IMR-90 (cell line): ENCODE results near the gene PPP3CA. TPM values are rescaled to one million over a fixed set of nuclear protein-coding genes. Genes with fewer than 3 reads are reported as not detected.

Experiments
- ATAC-seq: fragments of 200-7000 bp; cut with Tn5 transposase; 2 replicates; pipeline ENCODE4 v1.9.1; 2020; ENCODE audit warnings: low read depth, mild to moderate bottlenecking, moderate library complexity
- BruUV-seq: library from RNA; stranded (reverse); fragments of 400-500 nt; replicated peaks from 2 replicates; lab custom pipeline; 2021; lab: Mats Ljungman, UMichigan
- CTCF ChIA-PET: fragments of 300-600 bp; formaldehyde crosslinking; extraction: SDS; loops from one replicate; lab custom pipeline; 2021; ENCODE audit warnings: antibody characterized with exemption; lab: Yijun Ruan, JAX
- POLR2A ChIA-PET: fragments of 300-600 bp; sonication (Branson Sonifier 250); formaldehyde crosslinking; loops from one replicate; lab custom pipeline; 2022; ENCODE audit warnings: antibody characterized with exemption; ENCODE audit not compliant: unreplicated experiment; lab: Charles Lee
- DNase-seq: peaks from one replicate; pipeline ENCODE4 v3.0.0; 2013
- H2AFZ ChIP-seq: replicated peaks from 2 replicates; pipeline ENCODE3; 2013; ENCODE audit warnings: low read length, mild to moderate bottlenecking; ENCODE audit not compliant: poor library complexity
- H2AK5ac ChIP-seq: 2 replicates; pipeline ENCODE4 v1.6.1; 2013; ENCODE audit warnings: low read depth, low read length, inconsistent platforms
- H2AK9ac ChIP-seq: replicated peaks from 2 replicates; pipeline ENCODE3; 2013; ENCODE audit warnings: mild to moderate bottlenecking, low read depth, low read length, moderate library complexity; ENCODE audit not compliant: poor library complexity
- H2BK120ac ChIP-seq: 2 replicates; pipeline ENCODE4 v1.6.1; 2013; ENCODE audit warnings: low read depth, low read length, inconsistent platforms
- H2BK15ac ChIP-seq: 3 replicates; pipeline ENCODE4 v1.6.1; 2013; ENCODE audit warnings: low read depth, low read length, inconsistent platforms
- H2BK20ac ChIP-seq: 2 replicates; pipeline ENCODE4 v1.6.1; 2013; ENCODE audit warnings: low read depth, mild to moderate bottlenecking, inconsistent platforms, low read length, moderate library complexity
- H2BK5ac ChIP-seq: 2 replicates; pipeline ENCODE4 v1.6.1; 2013; ENCODE audit warnings: mild to moderate bottlenecking, low read depth, low read length, inconsistent platforms; ENCODE audit not compliant: poor library complexity, severe bottlenecking
- H3K14ac ChIP-seq: replicated peaks from 2 replicates; pipeline ENCODE4 v1.6.1; 2013; ENCODE audit warnings: low read depth, low read length, inconsistent platforms
- H3K18ac ChIP-seq: 2 replicates; pipeline ENCODE4 v1.6.1; 2013; ENCODE audit warnings: low read depth, low read length, control low read depth
- H3K23ac ChIP-seq: 2 replicates; pipeline ENCODE4 v1.6.1; 2013; ENCODE audit warnings: low read depth, low read length, inconsistent platforms
- H3K27ac ChIP-seq: 2 replicates; pipeline ENCODE4 v1.5.1; 2013; ENCODE audit warnings: mild to moderate bottlenecking, control low read depth, low read length; ENCODE audit not compliant: insufficient read depth
- H3K27me3 ChIP-seq: 2 replicates; pipeline ENCODE4 v1.6.1; 2013; ENCODE audit warnings: low read length; ENCODE audit not compliant: control insufficient read depth, insufficient read depth
- H3K36me3 ChIP-seq: 2 replicates; pipeline ENCODE4 v1.6.1; 2013; ENCODE audit warnings: low read length, mixed read lengths; ENCODE audit not compliant: control insufficient read depth, insufficient read depth
- H3K4ac ChIP-seq: 2 replicates; pipeline ENCODE4 v1.6.1; 2013; ENCODE audit warnings: low read depth, low read length, inconsistent platforms
- H3K4me1 ChIP-seq: 2 replicates; pipeline ENCODE4 v1.6.1; 2013; ENCODE audit warnings: low read length, mixed read lengths; ENCODE audit not compliant: control insufficient read depth, insufficient read depth
- H3K4me2 ChIP-seq: 2 replicates; pipeline ENCODE4 v1.6.1; 2013; ENCODE audit warnings: low read depth, mild to moderate bottlenecking, control low read depth, low read length, moderate library complexity
- H3K4me3 ChIP-seq: 2 replicates; pipeline ENCODE4 v1.5.1; 2013; ENCODE audit warnings: low read depth, mild to moderate bottlenecking, control low read depth, low read length, moderate library complexity; ENCODE audit not compliant: insufficient read depth
- H3K56ac ChIP-seq: 2 replicates; pipeline ENCODE4 v1.6.1; 2013; ENCODE audit warnings: low read length, inconsistent platforms; ENCODE audit not compliant: insufficient read depth; ENCODE audit errors: extremely low read depth
- H3K79me1 ChIP-seq, 2 experiments: 2 replicates each; pipeline ENCODE4 v1.6.1; 2013; ENCODE audit warnings: low read length in 2 of 2, inconsistent platforms in 1 of 2, low read depth in 1 of 2
- H3K9ac ChIP-seq: 2 replicates; pipeline ENCODE4 v1.6.1; 2013; ENCODE audit warnings: low read depth, low read length, control low read depth
- H3K9me1 ChIP-seq: 2 replicates; pipeline ENCODE4 v1.6.1; 2013; ENCODE audit warnings: low read length, inconsistent platforms; ENCODE audit not compliant: insufficient read depth
- H3K9me3 ChIP-seq: 2 replicates; pipeline ENCODE4 v1.6.1; 2013; ENCODE audit warnings: low read length; ENCODE audit not compliant: control insufficient read depth, insufficient read depth
- H4K20me1 ChIP-seq: 2 replicates; pipeline ENCODE4 v1.6.1; 2013; ENCODE audit warnings: low read length, inconsistent platforms; ENCODE audit not compliant: insufficient read depth
- H4K5ac ChIP-seq: 2 replicates; pipeline ENCODE4 v1.6.1; 2013; ENCODE audit warnings: mild to moderate bottlenecking, low read depth, low read length, control low read depth
- H4K8ac ChIP-seq, 2 experiments: 2 replicates each; pipeline ENCODE4 v1.6.1; 2013; ENCODE audit warnings: low read depth in 2 of 2, low read length in 2 of 2, control low read depth in 1 of 2, inconsistent platforms in 1 of 2
- H4K91ac ChIP-seq: 2 replicates; pipeline ENCODE4 v1.6.1; 2013; ENCODE audit warnings: low read depth, low read length, inconsistent platforms; ENCODE audit not compliant: insufficient read depth
- BHLHE40 ChIP-seq: fragments of 150-350 bp; IDR thresholded peaks from 2 replicates; pipeline ENCODE4 v1.6.1; 2016; ENCODE audit warnings: mild to moderate bottlenecking, low read depth, low read length
- CEBPB ChIP-seq: IDR thresholded peaks from 2 replicates; pipeline ENCODE4 v1.6.1; 2012; ENCODE audit warnings: low read depth, low read length, improper control_type of control experiment
- CHD1 ChIP-seq: IDR thresholded peaks from 2 replicates; pipeline ENCODE4 v1.6.1; 2012; ENCODE audit warnings: low read depth, low read length, improper control_type of control experiment
- CTCF ChIP-seq: conservative IDR thresholded peaks from 2 replicates; pipeline ENCODE4 v1.5.1; 2012; ENCODE audit warnings: mild to moderate bottlenecking, low read depth, low read length, improper control_type of control experiment
- ELK1 ChIP-seq: fragments of 150-350 bp; IDR thresholded peaks from 2 replicates; pipeline ENCODE4 v1.6.1; 2016; ENCODE audit warnings: low read depth, mild to moderate bottlenecking, low read length, moderate library complexity, borderline replicate concordance
- FOS ChIP-seq: fragments of 150-350 bp; IDR thresholded peaks from 2 replicates; pipeline ENCODE4 v1.6.1; 2016; ENCODE audit warnings: low read depth, low read length
- MAFK ChIP-seq: IDR thresholded peaks from 2 replicates; pipeline ENCODE4 v1.6.1; 2012; ENCODE audit warnings: low read depth, low read length, improper control_type of control experiment
- MAZ ChIP-seq: IDR thresholded peaks from 2 replicates; pipeline ENCODE4 v1.6.1; 2012; ENCODE audit warnings: low read depth, mild to moderate bottlenecking, low read length, improper control_type of control experiment, moderate library complexity, borderline replicate concordance
- MXI1 ChIP-seq: IDR thresholded peaks from 2 replicates; pipeline ENCODE4 v1.6.1; 2012; ENCODE audit warnings: low read depth, mild to moderate bottlenecking, low read length, moderate library complexity, borderline replicate concordance
- NFE2L2 ChIP-seq: fragments of 150-350 bp; IDR thresholded peaks from 2 replicates; pipeline ENCODE4 v1.6.1; 2016; ENCODE audit warnings: low read depth, mild to moderate bottlenecking, low read length
- POLR2A ChIP-seq: IDR thresholded peaks from 2 replicates; pipeline ENCODE4 v1.6.1; 2012; ENCODE audit warnings: mild to moderate bottlenecking, low read depth, low read length
- RAD21 ChIP-seq: IDR thresholded peaks from 2 replicates; pipeline ENCODE4 v1.6.1; 2012; ENCODE audit warnings: low read length, improper control_type of control experiment
- RFX5 ChIP-seq: IDR thresholded peaks from 2 replicates; pipeline ENCODE4 v1.8.0; 2012; ENCODE audit warnings: low read depth, mild to moderate bottlenecking, low read length, moderate library complexity
- SMC3 ChIP-seq: fragments of 150-350 bp; IDR thresholded peaks from 2 replicates; pipeline ENCODE4 v1.6.1; 2016; ENCODE audit warnings: low read depth, mild to moderate bottlenecking, antibody characterized with exemption, low read length, moderate library complexity
- WGBS, 2 experiments: methylation state at CpG; one replicate each; pipeline versions ENCODE4 v1.1.5 to v1.1.7; 2013; ENCODE audit warnings: missing lambda C conversion rate in 2 of 2; ENCODE audit not compliant: insufficient read length in 1 of 2; ENCODE audit errors: extremely low coverage in 2 of 2; 5-methylcytosine and 5-hydroxymethylcytosine counted together
- dilution Hi-C: fragments of 300-500 bp; cut with HindIII; formaldehyde crosslinking; loops from one replicate; pipeline ENCODE4 v1.14.3; 2018; ENCODE audit warnings: low sequenced_read_pairs; ENCODE audit not compliant: unreplicated experiment
- in situ Hi-C: fragments of 300-500 bp; cut with MboI; formaldehyde crosslinking; loops from 3 replicates; pipeline ENCODE4 v1.14.3; 2019; ENCODE audit warnings: low sequenced_read_pairs, inconsistent platforms, mixed read lengths
- intact Hi-C: fragments of 100-400 bp; cut with micrococcal nuclease; formaldehyde crosslinking; loops from 2 replicates; pipeline ENCODE4 v1.10.0; 2022
- polyA plus RNA-seq, 3 experiments: library from polyadenylated mRNA; depleted of rRNA; stranded (reverse); fragments of >200 nt; gene quantifications; 2 replicates each; pipeline ENCODE4 v1.2.3, GENCODE V29; 2012; ENCODE audit warnings: low replicate concordance in 1 of 3
- total RNA-seq: library from RNA; depleted of rRNA; stranded (reverse); fragments of >200 nt; gene quantifications from 2 replicates; pipeline ENCODE4 v1.2.3, GENCODE V29; 2012

The PPP3CA gene
- total and polyA plus RNA-seq, 2 of the 4 experiments (the other 2 are of a cell fraction), result 14.5 to 48.6 TPM

GRCh38 chr4:101254776-101255175 is 92.5 kb downstream of the PPP3CA start:
- dilution Hi-C loops (no loop called here), in situ Hi-C loops (no loop called here), intact Hi-C loops (no loop called here)
- H3K27ac ChIP-seq, result no peak overlapping the region
- no peaks in the 10 kb centered on the region for H3K36me3 ChIP-seq
- H2AK9ac ChIP-seq, result no peak overlapping the region
- H2AK5ac ChIP-seq, result no peak overlapping the region
- H2BK20ac ChIP-seq, result no peak overlapping the region
- H3K14ac ChIP-seq, result no peak overlapping the region
- H4K5ac ChIP-seq, result no peak overlapping the region
- H3K56ac ChIP-seq, result no peak overlapping the region
- WGBS, 2 experiments, result no CpG with 5 or more reads among the region's 4 CpGs
- H3K23ac ChIP-seq, result no peak overlapping the region
- no peaks in the 10 kb centered on the region for H3K9me1 ChIP-seq
- CTCF ChIA-PET, result no interaction called here
- no peak overlapping the region for H2BK120ac ChIP-seq
- no peak overlapping the region for H4K91ac ChIP-seq
- H3K4ac ChIP-seq, result no peak overlapping the region
- peaks cover 14% of the 10 kb centered on the region; the same call in 1 of the 2 replicates for H4K20me1 ChIP-seq
- H3K79me1 ChIP-seq, result peaks cover 18 to 41% of the 10 kb centered on the region in 2 experiments
- DNase-seq (peak; percentile 62), ATAC-seq (no peak)
- H2AFZ ChIP-seq, result no peak overlapping the region
- H3K18ac ChIP-seq, result no peak overlapping the region
- TF ChIP-seq NFE2L2 (no peak), CEBPB (no peak), BHLHE40 (no peak), CHD1 (no peak), FOS (no peak), SMC3 (no peak), MXI1 (no peak), CTCF (no peak), RAD21 (no peak), RFX5 (no peak), POLR2A (no peak), MAZ (no peak), MAFK (no peak), ELK1 (no peak)
- peaks cover 5% of the 10 kb centered on the region for H3K4me1 ChIP-seq
- POLR2A ChIA-PET, result interaction anchor here (0.6 kb wide), 1 partner anchor 1317 kb away, joined by 7 read pairs; no protein-coding TSS in a partner anchor
- no peak overlapping the region for H3K9ac ChIP-seq
- no peaks in the 10 kb centered on the region for H3K27me3 ChIP-seq
- H3K4me3 ChIP-seq, result no peak overlapping the region
- BruUV-seq, result no TSS peak
- no peak overlapping the region for H3K4me2 ChIP-seq
- H2BK5ac ChIP-seq, result no peak overlapping the region
- no peak overlapping the region for H2BK15ac ChIP-seq
- no peak overlapping the region for H4K8ac ChIP-seq
- no peaks in the 10 kb centered on the region for H3K9me3 ChIP-seq
